K562 (cell line): Measurements from ENCODE around the gene ZP1. TPM values are rescaled to one million over a fixed set of nuclear protein-coding genes. Genes with fewer than 3 reads are reported as not detected.

Experiments
- C11orf30 ChIP-seq: fragments of 450-650 bp; IDR thresholded peaks from 2 replicates; pipeline ENCODE4 v1.6.1; 2016; ENCODE audit warnings: low read depth, mild to moderate bottlenecking
- CBX3 ChIP-seq, 2 experiments: IDR thresholded peaks; 1 replicate in 1 of 2; 2 replicates in 1 of 2; pipeline ENCODE4 v1.6.1; 2012; ENCODE audit warnings: inconsistent platforms in 2 of 2, low read length in 2 of 2, borderline replicate concordance in 1 of 2, control low read depth in 1 of 2
- CREM ChIP-seq: IDR thresholded peaks from 2 replicates; pipeline ENCODE4 v1.6.1; 2014; ENCODE audit warnings: antibody characterized with exemption, low read depth
- CTCF ChIP-seq, 3 experiments: IDR thresholded peaks in 2 of 3; conservative IDR thresholded peaks in 1 of 3; 2 replicates each; pipeline ENCODE4 v1.5.1; 2011 to 2012; ENCODE audit warnings: low read length in 3 of 3, mild to moderate bottlenecking in 3 of 3, control low read depth in 2 of 3, improper control_type of control experiment in 1 of 3, inconsistent platforms in 1 of 3, low read depth in 1 of 3, mixed read lengths in 1 of 3, moderate library complexity in 1 of 3; ENCODE audit not compliant: insufficient read depth in 2 of 3
- FOSL1 ChIP-seq: fragments of 200-800 bp; sonication (Bioruptor generic); conservative IDR thresholded peaks from 2 replicates; pipeline ENCODE4 v1.6.1; 2016; ENCODE audit warnings: missing genetic modification characterization, missing compliant biosample characterization
- JUN ChIP-seq, 2 experiments: sonication (generic) in 1 of 2; formaldehyde crosslinking in 1 of 2; IDR thresholded peaks; 2 replicates each; pipeline versions ENCODE4 v1.6.1 to v1.8.0; 2012 to 2022; ENCODE audit warnings: borderline replicate concordance in 2 of 2, mild to moderate bottlenecking in 2 of 2, improper control_type of control experiment in 1 of 2, low read depth in 1 of 2, low read length in 1 of 2, missing genetic modification reagents in 1 of 2
- KLF13 ChIP-seq: fragments of 450-650 bp; IDR thresholded peaks from 2 replicates; pipeline ENCODE4 v1.6.1; 2016; ENCODE audit warnings: missing genetic modification characterization, low read depth, mild to moderate bottlenecking, missing compliant biosample characterization, moderate library complexity, borderline replicate concordance
- MYNN ChIP-seq, 2 experiments: sonication (generic); formaldehyde crosslinking in 1 of 2; IDR thresholded peaks; 2 replicates each; pipeline versions ENCODE4 v1.5.0 to v1.6.1; 2016 to 2020; ENCODE audit warnings: antibody characterized with exemption in 1 of 2, missing genetic modification reagents in 1 of 2
- NCOR1 ChIP-seq: fragments of 450-650 bp; IDR thresholded peaks from 2 replicates; pipeline ENCODE4 v1.6.1; 2016; ENCODE audit warnings: mild to moderate bottlenecking, moderate library complexity
- NEUROD1 ChIP-seq: fragments of 150-350 bp; IDR thresholded peaks from 2 replicates; pipeline ENCODE4 v1.6.1; 2014; ENCODE audit warnings: borderline replicate concordance, low read length, low read depth; ENCODE audit not compliant: partially characterized antibody
- NKRF ChIP-seq: fragments of 450-650 bp; IDR thresholded peaks from 2 replicates; pipeline ENCODE4 v1.6.1; 2016; ENCODE audit warnings: borderline replicate concordance
- RBM14 ChIP-seq: fragments of 200-400 bp; formaldehyde crosslinking; IDR thresholded peaks from 2 replicates; pipeline ENCODE4 v1.6.1; 2018; ENCODE audit warnings: low read depth, mild to moderate bottlenecking, low read length, moderate library complexity, borderline replicate concordance; ENCODE audit not compliant: insufficient read depth
- SAP30 ChIP-seq: fragments of 200-600 bp; sonication (generic); IDR thresholded peaks from 2 replicates; pipeline ENCODE4 v1.6.1; 2012; ENCODE audit warnings: borderline replicate concordance, low read depth, mild to moderate bottlenecking, moderate library complexity, low read length, control low read depth, inconsistent platforms; ENCODE audit not compliant: insufficient read depth, poor library complexity, severe bottlenecking
- SREBF2 ChIP-seq: sonication (generic); formaldehyde crosslinking; IDR thresholded peaks from 2 replicates; pipeline ENCODE4 v1.4.0; 2020; ENCODE audit warnings: mild to moderate bottlenecking, missing genetic modification reagents
- TFAM ChIP-seq: fragments of 250-450 bp; sonication (Bioruptor Pico); conservative IDR thresholded peaks from 2 replicates; pipeline ENCODE4 v1.5.0; 2021; ENCODE audit warnings: mild to moderate bottlenecking, moderate library complexity
- polyA plus RNA-seq, 8 experiments: library from polyadenylated mRNA; depleted of rRNA in 4 of 8; stranded (reverse) in 5 of 8; unstranded in 3 of 8; fragments of >200 nt; fragmentation: Nextera tagmentation in 2 of 8; fragmentation: Illumina TruSeq in 1 of 8; extraction: Ambion mirVana in 2 of 8; extraction: Trizol in 1 of 8; gene quantifications; 2 replicates each; pipeline versions ENCODE4 v1.2.1 to v1.2.3, GENCODE V29; 2011 to 2014; ENCODE audit warnings: inconsistent platforms in 1 of 8, missing spikeins in 1 of 8
- total RNA-seq, 7 experiments: library from RNA; depleted of rRNA in 6 of 7; stranded (reverse); fragments of >200 nt in 6 of 7; fragmentation: Illumina TruSeq in 2 of 7; extraction: Trizol in 2 of 7; gene quantifications; 2 replicates each; pipeline versions ENCODE4 v1.2.1 to v1.2.3, GENCODE V29; 2011 to 2021; ENCODE audit warnings: low replicate concordance in 1 of 7
- TF ChIP-seq, protein P1 (sequence below): sonication (generic); formaldehyde crosslinking; IDR thresholded peaks from 2 replicates; pipeline ENCODE4 v1.8.0; 2022; ENCODE audit warnings: mild to moderate bottlenecking, missing genetic modification reagents

The ZP1 gene
- total and polyA plus RNA-seq, 9 of the 15 experiments (the other 6 are each of a cell fraction or from before 2014, with no cell fraction given), result 0.11 to 0.15 TPM; not detected in 7

DNA sequence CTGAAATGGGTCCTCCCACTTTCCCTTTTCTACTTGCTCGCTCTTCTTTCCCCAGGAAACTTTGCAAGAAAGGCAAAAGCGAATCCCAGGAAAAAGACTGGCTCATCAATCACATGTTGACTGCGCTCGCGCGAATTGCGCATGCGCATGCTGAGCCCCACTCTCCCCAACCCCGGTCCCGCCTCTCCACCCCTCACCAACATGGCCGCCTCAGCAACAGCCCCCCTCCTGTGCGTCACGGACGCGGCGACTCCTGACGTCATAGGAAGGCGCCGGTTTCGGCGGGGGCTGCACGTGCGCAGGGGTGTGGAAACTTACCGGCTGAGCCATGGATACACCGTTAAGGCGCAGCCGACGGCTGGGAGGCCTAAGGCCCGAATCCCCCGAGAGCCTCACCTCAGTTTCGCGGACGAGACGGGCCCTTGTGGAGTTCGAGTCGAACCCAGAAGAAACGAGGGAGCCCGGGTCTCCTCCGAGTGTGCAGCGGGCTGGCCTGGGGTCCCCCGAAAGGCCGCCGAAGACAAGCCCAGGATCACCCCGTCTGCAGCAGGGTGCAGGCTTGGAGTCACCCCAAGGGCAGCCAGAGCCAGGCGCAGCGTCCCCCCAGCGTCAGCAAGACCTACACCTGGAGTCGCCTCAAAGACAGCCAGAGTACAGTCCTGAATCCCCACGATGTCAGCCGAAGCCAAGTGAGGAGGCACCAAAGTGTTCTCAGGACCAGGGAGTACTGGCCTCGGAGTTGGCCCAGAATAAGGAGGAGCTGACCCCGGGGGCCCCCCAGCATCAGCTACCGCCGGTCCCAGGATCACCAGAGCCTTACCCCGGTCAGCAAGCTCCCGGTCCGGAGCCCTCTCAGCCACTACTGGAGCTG is 25.3 kb upstream of the ZP1 start, which contains the start of gene CCDC86 (continued):
- TF ChIP-seq KLF13, result peak; percentile 72; the same call in 1 of the 2 replicates
- peak; percentile 94; the same call in 1 of the 2 replicates for TF ChIP-seq JUN (IDR thresholded peaks at IDR 0.05; ENCODE audit: borderline replicate concordance, low read depth, low read length)
- 0 out of 2 replicates have a peak, but pooled peaks have one; percentile 29 for TF ChIP-seq JUN (CRISPR knock-in tag; IDR thresholded peaks at IDR 0.05; ENCODE audit: borderline replicate concordance)
- peak; percentile 83 for TF ChIP-seq NEUROD1
- TF ChIP-seq NKRF, result peak; percentile 100
- 0 out of 6 replicates have a peak, but pooled peaks of 1 of the 3 experiments have one; percentile 3 for TF ChIP-seq CTCF (IDR thresholded peaks at IDR 0.05 in 2 of 3, conservative IDR thresholded peaks at IDR 0.05 in 1 of 3; ENCODE audit: insufficient read depth in 2 of 3, low read depth in 1 of 3, low read length in 3 of 3)
- TF ChIP-seq TFAM, result no peak
- peak; percentile 92 for TF ChIP-seq C11orf30
- peak; percentile 52 for TF ChIP-seq FOSL1 (tag)
- TF ChIP-seq RBM14, result no peak
- 0 out of 2 replicates have a peak, but pooled peaks have one; percentile 19 for TF ChIP-seq MYNN (IDR thresholded peaks at IDR 0.05)
- no peak for TF ChIP-seq MYNN (CRISPR knock-in tag; IDR thresholded peaks at IDR 0.05)
- no peak; the same call in 1 of the 2 replicates for TF ChIP-seq NCOR1
- TF ChIP-seq, protein P1, sequence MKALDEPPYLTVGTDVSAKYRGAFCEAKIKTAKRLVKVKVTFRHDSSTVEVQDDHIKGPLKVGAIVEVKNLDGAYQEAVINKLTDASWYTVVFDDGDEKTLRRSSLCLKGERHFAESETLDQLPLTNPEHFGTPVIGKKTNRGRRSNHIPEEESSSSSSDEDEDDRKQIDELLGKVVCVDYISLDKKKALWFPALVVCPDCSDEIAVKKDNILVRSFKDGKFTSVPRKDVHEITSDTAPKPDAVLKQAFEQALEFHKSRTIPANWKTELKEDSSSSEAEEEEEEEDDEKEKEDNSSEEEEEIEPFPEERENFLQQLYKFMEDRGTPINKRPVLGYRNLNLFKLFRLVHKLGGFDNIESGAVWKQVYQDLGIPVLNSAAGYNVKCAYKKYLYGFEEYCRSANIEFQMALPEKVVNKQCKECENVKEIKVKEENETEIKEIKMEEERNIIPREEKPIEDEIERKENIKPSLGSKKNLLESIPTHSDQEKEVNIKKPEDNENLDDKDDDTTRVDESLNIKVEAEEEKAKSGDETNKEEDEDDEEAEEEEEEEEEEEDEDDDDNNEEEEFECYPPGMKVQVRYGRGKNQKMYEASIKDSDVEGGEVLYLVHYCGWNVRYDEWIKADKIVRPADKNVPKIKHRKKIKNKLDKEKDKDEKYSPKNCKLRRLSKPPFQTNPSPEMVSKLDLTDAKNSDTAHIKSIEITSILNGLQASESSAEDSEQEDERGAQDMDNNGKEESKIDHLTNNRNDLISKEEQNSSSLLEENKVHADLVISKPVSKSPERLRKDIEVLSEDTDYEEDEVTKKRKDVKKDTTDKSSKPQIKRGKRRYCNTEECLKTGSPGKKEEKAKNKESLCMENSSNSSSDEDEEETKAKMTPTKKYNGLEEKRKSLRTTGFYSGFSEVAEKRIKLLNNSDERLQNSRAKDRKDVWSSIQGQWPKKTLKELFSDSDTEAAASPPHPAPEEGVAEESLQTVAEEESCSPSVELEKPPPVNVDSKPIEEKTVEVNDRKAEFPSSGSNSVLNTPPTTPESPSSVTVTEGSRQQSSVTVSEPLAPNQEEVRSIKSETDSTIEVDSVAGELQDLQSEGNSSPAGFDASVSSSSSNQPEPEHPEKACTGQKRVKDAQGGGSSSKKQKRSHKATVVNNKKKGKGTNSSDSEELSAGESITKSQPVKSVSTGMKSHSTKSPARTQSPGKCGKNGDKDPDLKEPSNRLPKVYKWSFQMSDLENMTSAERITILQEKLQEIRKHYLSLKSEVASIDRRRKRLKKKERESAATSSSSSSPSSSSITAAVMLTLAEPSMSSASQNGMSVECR (CRISPR knock-in tag), result peak; percentile 100
- TF ChIP-seq SAP30, result peak; percentile 100
- peak; percentile 100 for TF ChIP-seq CREM
- peak in 1 of 2 experiments; percentile 88; a peak in 1 of 3 replicates for TF ChIP-seq CBX3 (IDR thresholded peaks at IDR 0.05; ENCODE audit: borderline replicate concordance in 1 of 2, low read length in 2 of 2)
- TF ChIP-seq SREBF2 (CRISPR knock-in tag), result peak; percentile 84; the same call in 1 of the 2 replicates
